ENCODE measurements around the gene TERT.

TERT gene

DNA sequence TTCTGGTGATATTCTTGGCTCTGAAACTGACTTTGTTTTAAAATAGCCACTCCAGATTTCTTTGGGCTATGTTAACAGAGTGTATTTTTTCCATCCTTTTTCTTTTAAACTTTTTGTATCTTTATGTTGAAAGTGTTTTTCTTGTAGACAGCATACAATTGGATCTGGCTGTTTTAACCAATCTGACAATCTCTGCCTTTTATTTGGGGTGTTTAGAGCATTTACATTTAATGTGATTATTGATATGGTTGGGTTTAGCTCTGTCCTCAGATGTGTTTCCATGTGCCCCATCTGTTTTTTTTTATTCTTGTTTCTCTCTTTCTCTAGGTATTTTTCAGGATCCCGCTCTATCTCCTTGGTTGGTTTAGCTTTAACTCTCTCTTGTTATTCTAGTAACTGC is 59.0 kb downstream of the TERT start:
- no peak overlapping the region for H3K4me3 ChIP-seq (ENCODE audit: insufficient read depth, low read length, poor library complexity, severe bottlenecking)
- TF ChIP-seq EZH2phosphoT487 (conservative IDR thresholded peaks at IDR 0.05; ENCODE audit: low read length): no peak
- TF ChIP-seq CTCF (IDR thresholded peaks at IDR 0.05; ENCODE audit: insufficient read depth, low read length, poor library complexity, severe bottlenecking): no peak
- no peaks in the 10 kb centered on the region for H4K20me1 ChIP-seq (ENCODE audit: low read depth, low read length)
- no peaks in the 10 kb centered on the region for H3K9me3 ChIP-seq (ENCODE audit: insufficient read depth, low read length)
- H3K79me2 ChIP-seq (ENCODE audit: insufficient read depth, low read length): no peaks in the 10 kb centered on the region
- H3K27ac ChIP-seq (ENCODE audit: low read depth, low read length): no peak overlapping the region
- no peaks in the 10 kb centered on the region for H3K36me3 ChIP-seq (ENCODE audit: low read length)
- H3K4me2 ChIP-seq (ENCODE audit: low read depth, low read length, poor library complexity, severe bottlenecking): no peak overlapping the region
- H3F3A ChIP-seq (ENCODE audit: insufficient read depth): no peaks in the 10 kb centered on the region
- no peaks in the 10 kb centered on the region for H3K27me3 ChIP-seq (ENCODE audit: low read length)
- no peaks in the 10 kb centered on the region for H3K9me2 ChIP-seq (replicated peaks; ENCODE audit: insufficient read depth, low read length)
- H2AFZ ChIP-seq (ENCODE audit: low read depth, low read length, severe bottlenecking): no peak overlapping the region
- H3K9ac ChIP-seq (ENCODE audit: low read length): no peak overlapping the region

DNA sequence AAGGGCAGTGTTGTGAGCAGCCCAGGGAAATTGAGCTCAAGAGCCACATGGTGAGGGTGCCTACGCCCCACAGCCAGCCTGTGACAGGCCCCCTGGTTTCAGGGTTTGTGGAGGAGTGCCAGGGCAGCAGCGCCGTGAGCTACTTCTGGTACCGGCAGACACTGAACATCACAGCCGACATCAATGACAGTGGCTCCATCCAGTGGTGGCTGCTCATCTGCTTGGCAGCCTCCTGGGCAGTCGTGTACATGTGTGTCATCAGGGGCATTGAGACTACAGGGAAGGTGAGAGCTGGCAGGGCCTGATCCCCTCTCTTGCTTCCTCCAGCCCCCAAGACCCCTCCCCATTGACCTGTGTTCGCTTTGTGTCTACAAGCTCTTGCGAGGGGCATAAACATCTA is 59.5 kb downstream of the TERT start:
- Histone ChIP-seq H3F3A (ENCODE audit: insufficient read depth) (no peaks in the 10 kb centered on the region), H3K27me3 (ENCODE audit: low read length) (no peaks in the 10 kb centered on the region), H4K20me1 (ENCODE audit: low read depth, low read length) (no peaks in the 10 kb centered on the region), H2AFZ (ENCODE audit: low read depth, low read length, severe bottlenecking) (no peak overlapping the region), H3K9ac (ENCODE audit: low read length) (no peak overlapping the region), H3K9me2 (replicated peaks; ENCODE audit: insufficient read depth, low read length) (no peaks in the 10 kb centered on the region), H3K36me3 (ENCODE audit: low read length) (no peaks in the 10 kb centered on the region), H3K4me2 (ENCODE audit: low read depth, low read length, poor library complexity, severe bottlenecking) (no peak overlapping the region), H3K27ac (ENCODE audit: low read depth, low read length) (no peak overlapping the region), H3K79me2 (ENCODE audit: insufficient read depth, low read length) (no peaks in the 10 kb centered on the region), H3K9me3 (ENCODE audit: insufficient read depth, low read length) (no peaks in the 10 kb centered on the region), H3K4me3 (ENCODE audit: insufficient read depth, low read length, poor library complexity, severe bottlenecking) (no peak overlapping the region)
- TF ChIP-seq EZH2phosphoT487 (conservative IDR thresholded peaks at IDR 0.05; ENCODE audit: low read length): no peak
- TF ChIP-seq CTCF (IDR thresholded peaks at IDR 0.05; ENCODE audit: insufficient read depth, low read length, poor library complexity, severe bottlenecking): no peak

GRCh38 chr5:1232780-1233179 is 62.1 kb downstream of the TERT start:
- TF ChIP-seq CTCF (IDR thresholded peaks at IDR 0.05; ENCODE audit: insufficient read depth, low read length, poor library complexity, severe bottlenecking): no peak
- TF ChIP-seq EZH2phosphoT487 (conservative IDR thresholded peaks at IDR 0.05; ENCODE audit: low read length): no peak
- no peaks in the 10 kb centered on the region for H3K79me2 ChIP-seq (ENCODE audit: insufficient read depth, low read length)

More at GRCh38 chr5:1232780-1233179, 62.1 kb downstream of the TERT start:
- no peaks in the 10 kb centered on the region for H3K9me2 ChIP-seq (replicated peaks; ENCODE audit: insufficient read depth, low read length)
- no peaks in the 10 kb centered on the region for H3K36me3 ChIP-seq (ENCODE audit: low read length)
- no peak overlapping the region for H3K4me2 ChIP-seq (ENCODE audit: low read depth, low read length, poor library complexity, severe bottlenecking)
- no peaks in the 10 kb centered on the region for H3K9me3 ChIP-seq (ENCODE audit: insufficient read depth, low read length)
- H2AFZ ChIP-seq (ENCODE audit: low read depth, low read length, severe bottlenecking): no peak overlapping the region
- H3K27ac ChIP-seq (ENCODE audit: low read depth, low read length): no peak overlapping the region
- H3F3A ChIP-seq (ENCODE audit: insufficient read depth): no peaks in the 10 kb centered on the region
- H3K9ac ChIP-seq (ENCODE audit: low read length): no peak overlapping the region
- no peak overlapping the region for H3K4me3 ChIP-seq (ENCODE audit: insufficient read depth, low read length, poor library complexity, severe bottlenecking)
- no peaks in the 10 kb centered on the region for H4K20me1 ChIP-seq (ENCODE audit: low read depth, low read length)
- no peaks in the 10 kb centered on the region for H3K27me3 ChIP-seq (ENCODE audit: low read length)
